IPS-15b (cell line): ENCODE results near the gene CENPF.
"Not testable (repeated sequence)": the region's sequence is repeated elsewhere in the genome, so short reads cannot be mapped to it uniquely, and the experiment has no call there.

Experiments
- H3K27me3 ChIP-seq: one replicate; pipeline ENCODE4 v1.6.1; 2013; ENCODE audit warnings: low read length; ENCODE audit not compliant: control insufficient read depth, insufficient read depth
- H3K36me3 ChIP-seq: one replicate; pipeline ENCODE4 v1.6.1; 2013; ENCODE audit warnings: low read length; ENCODE audit not compliant: control insufficient read depth, insufficient read depth
- H3K4me1 ChIP-seq: one replicate; pipeline ENCODE4 v1.6.1; 2013; ENCODE audit warnings: mild to moderate bottlenecking, low read length; ENCODE audit not compliant: control insufficient read depth, insufficient read depth
- H3K4me3 ChIP-seq: one replicate; pipeline ENCODE4 v1.5.1; 2013; ENCODE audit warnings: low read depth, low read length
- H3K9ac ChIP-seq: one replicate; pipeline ENCODE4 v1.6.1; 2013; ENCODE audit warnings: low read depth, mild to moderate bottlenecking, low read length
- H3K9me3 ChIP-seq: one replicate; pipeline ENCODE4 v1.6.1; 2013; ENCODE audit warnings: mild to moderate bottlenecking, low read length; ENCODE audit not compliant: control insufficient read depth, insufficient read depth

Gene CENPF

GRCh38 chr1:214670098-214670497 lies 67.1 kb downstream of the CENPF start:
- no peak overlapping the region for H3K4me3 ChIP-seq
- no peaks in the 10 kb centered on the region for H3K9me3 ChIP-seq
- H3K9ac ChIP-seq, result no peak overlapping the region
- no peaks in the 10 kb centered on the region for H3K4me1 ChIP-seq
- peaks cover 7% of the 10 kb centered on the region for H3K36me3 ChIP-seq
- no peaks in the 10 kb centered on the region for H3K27me3 ChIP-seq

DNA sequence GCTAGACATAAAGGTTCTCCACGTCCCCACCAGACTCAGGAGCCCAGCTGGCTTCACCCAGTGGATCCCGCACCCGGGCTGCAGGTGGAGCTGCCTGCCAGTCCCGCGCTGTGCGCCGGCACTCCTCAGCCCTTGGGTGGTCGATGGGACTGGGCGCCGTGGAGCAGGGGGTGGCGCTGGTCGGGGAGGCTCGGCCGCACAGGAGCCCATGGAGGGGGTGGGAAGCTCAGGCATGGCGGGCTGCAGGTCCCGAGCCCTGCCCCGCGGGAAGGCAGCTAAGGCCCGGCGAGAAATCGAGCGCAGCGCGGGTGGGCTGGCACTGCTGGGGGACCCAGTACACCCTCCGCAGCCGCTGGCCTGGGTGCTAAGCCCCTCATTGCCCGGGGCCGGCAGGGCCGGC lies 70.0 kb downstream of the CENPF start:
- H3K4me1 ChIP-seq, H3K36me3 ChIP-seq, H3K9ac ChIP-seq, H3K9me3 ChIP-seq, H3K27me3 ChIP-seq, H3K4me3 ChIP-seq: not testable (repeated sequence)

DNA sequence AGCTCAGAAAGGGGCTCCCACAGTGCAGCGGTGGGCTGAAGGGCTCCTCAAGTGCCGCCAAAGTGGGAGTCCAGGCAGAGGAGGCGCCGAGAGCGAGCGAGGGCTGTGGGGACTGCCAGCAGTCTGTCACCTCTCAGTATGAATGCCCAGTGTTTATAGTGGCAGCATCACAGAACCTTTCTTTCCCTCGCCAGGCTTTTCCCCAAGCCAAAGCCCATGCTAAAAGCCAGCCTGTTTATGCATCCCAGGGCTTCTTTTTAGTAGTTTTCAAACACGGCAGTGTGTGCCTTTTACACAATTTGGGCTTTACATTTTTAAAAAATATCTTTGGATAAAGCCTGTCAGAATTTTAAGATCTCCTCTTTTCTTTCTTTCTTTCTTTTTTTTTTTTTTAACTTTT lies 70.6 kb downstream of the CENPF start:
- Histone ChIP-seq H3K36me3 (no peaks in the 10 kb centered on the region), H3K27me3 (no peaks in the 10 kb centered on the region), H3K9ac (no peak overlapping the region), H3K4me1 (no peaks in the 10 kb centered on the region), H3K9me3 (no peaks in the 10 kb centered on the region), H3K4me3 (no peak overlapping the region)

DNA sequence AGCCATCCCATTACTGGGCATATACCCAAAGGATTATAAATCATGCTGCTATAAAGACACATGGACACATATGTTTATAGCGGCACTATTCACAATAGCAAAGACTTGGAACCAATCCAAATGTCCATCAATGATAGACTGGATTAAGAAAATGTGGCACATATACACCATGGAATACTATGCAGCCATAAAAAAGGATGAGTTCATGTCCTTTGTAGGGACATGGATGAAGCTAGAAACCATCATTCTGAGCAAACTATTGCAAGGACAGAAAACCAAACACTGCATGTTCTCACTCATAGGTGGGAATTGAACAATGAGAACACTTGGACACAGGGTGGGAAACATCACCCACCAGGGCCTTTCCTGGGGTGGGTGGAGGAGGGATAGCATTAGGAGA lies 72.5 kb downstream of the CENPF start:
- H3K9me3 ChIP-seq, H3K4me3 ChIP-seq, H3K9ac ChIP-seq, H3K4me1 ChIP-seq, H3K36me3 ChIP-seq, H3K27me3 ChIP-seq: not testable (repeated sequence)

DNA sequence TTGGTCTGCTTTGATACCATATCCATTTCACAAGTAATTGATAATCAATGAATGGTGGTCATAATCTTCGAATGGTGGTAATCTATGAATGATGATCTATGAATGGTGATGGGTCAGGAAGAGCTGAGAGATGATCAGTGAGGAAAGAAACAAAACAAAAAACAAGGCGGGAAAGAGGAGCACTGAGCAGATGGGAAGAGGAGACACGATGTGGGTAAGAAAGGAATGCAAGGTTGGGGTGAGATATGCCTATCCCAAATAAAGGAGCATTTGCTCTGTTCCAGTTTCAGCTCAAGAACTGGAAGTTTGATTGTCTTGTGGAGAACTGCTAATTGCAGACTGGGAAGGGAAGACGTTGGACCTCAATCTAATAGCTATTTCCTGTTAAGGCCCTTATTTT lies 73.8 kb downstream of the CENPF start:
- Histone ChIP-seq H3K9me3 (no peaks in the 10 kb centered on the region), H3K9ac (no peak overlapping the region), H3K27me3 (no peaks in the 10 kb centered on the region), H3K36me3 (no peaks in the 10 kb centered on the region), H3K4me3 (no peak overlapping the region), H3K4me1 (no peaks in the 10 kb centered on the region)

DNA sequence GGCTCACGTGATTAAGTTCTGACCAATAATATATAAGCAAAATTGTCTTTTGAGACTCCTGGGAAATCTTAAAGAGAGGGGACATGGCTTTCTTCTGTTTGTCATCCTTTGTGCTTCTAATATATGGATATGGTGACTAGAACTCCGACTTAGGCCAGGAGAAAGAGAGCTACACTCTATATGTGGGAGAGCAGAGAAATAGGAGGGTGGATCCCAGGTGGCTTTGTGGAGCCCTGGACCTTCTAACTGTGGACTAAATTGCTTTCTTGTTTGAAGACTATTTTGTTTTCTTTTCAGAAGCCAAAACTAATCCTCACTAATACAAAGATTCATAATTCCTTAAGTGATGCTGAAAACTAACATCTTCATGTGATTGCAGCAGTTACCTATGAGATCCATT lies 75.0 kb downstream of the CENPF start:
- Histone ChIP-seq H3K36me3 (no peaks in the 10 kb centered on the region), H3K4me1 (no peaks in the 10 kb centered on the region), H3K4me3 (no peak overlapping the region), H3K27me3 (no peaks in the 10 kb centered on the region), H3K9me3 (no peaks in the 10 kb centered on the region), H3K9ac (no peak overlapping the region)

DNA sequence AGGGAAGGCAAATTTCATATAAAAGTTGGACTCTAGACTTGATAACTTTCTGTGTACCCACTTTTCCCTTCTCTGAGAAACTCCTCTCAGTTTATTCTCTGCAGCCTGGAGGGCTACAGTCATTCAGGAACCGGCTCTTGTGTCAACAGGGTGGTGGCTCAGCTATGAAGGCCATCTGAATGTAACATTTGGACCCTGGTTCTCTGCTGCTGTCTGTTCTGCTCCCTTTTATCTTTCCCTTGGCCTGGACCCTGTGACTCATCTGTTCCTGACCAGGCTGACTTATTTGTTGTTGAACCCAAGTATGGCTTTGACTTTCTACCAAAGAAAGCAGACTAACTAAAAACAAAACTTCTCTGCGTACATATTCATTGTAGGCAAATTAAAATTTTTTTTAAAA lies 75.4 kb downstream of the CENPF start:
- H3K9ac ChIP-seq, result no peak overlapping the region
- H3K9me3 ChIP-seq, result no peaks in the 10 kb centered on the region
- H3K4me3 ChIP-seq, result no peak overlapping the region
- no peaks in the 10 kb centered on the region for H3K27me3 ChIP-seq
- H3K36me3 ChIP-seq, result no peaks in the 10 kb centered on the region
- H3K4me1 ChIP-seq, result no peaks in the 10 kb centered on the region

DNA sequence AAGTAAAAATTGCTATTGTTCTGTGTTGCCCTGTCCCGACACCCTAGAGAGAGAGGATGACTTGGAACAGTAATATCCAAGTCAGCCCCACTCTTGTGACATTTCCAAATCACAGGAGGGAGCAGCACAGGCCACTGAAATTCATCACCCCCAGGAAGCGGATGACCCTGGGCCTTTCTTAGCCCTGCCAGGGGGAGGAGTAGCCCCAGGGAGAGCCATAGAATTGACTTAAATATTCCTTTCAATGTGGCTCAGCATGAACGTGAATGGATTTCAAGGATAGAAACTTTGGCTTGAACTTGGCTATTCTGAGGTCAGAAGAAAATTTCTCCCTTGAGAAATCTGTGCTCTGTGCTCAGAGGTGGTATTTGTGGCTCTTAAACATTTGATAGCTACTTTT lies 80.6 kb downstream of the CENPF start:
- peaks cover 10% of the 10 kb centered on the region for H3K4me1 ChIP-seq
- no peaks in the 10 kb centered on the region for H3K9me3 ChIP-seq
- no peak overlapping the region for H3K4me3 ChIP-seq
- no peak overlapping the region for H3K9ac ChIP-seq
- no peaks in the 10 kb centered on the region for H3K27me3 ChIP-seq
- H3K36me3 ChIP-seq, result no peaks in the 10 kb centered on the region

DNA sequence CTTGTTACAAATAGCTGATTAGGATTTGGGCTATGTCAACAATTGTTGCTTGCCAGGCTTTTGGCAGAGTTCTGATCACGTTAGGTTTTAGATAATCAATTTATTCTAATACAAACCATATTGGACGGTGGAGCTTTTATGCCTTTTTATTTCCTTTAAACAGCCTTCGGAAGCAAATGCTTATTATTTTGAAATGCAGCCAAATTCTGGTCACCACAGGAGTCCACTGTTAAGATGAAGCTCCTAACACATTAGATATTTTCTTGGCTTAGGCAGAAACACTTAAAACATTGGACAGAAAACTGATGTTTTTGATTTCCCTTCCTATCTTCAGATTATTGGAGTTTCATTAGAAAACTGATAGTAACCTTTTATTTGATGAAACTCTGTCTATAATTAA lies 82.9 kb downstream of the CENPF start:
- Histone ChIP-seq H3K27me3 (no peaks in the 10 kb centered on the region), H3K4me1 (peaks cover 10% of the 10 kb centered on the region), H3K4me3 (no peak overlapping the region), H3K36me3 (no peaks in the 10 kb centered on the region), H3K9ac (no peak overlapping the region), H3K9me3 (no peaks in the 10 kb centered on the region)

DNA sequence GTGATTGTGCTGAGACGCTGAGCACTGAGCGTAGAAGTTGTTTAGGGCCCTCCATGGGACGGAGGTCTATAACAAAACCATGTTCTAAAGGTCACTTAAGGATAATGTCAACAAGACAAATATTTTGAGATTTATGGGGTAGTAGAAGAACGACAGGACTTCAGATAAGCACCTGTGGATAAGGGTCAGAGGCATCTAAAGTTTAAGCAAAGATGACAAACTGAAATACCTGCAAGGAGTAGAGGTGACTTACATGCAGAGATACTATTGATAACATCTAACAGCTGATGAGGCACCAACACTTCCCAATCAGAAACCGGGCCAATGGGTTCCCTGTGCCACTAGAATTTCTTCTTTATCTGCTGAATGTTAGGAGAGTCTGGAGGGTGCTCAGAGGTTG lies 83.5 kb downstream of the CENPF start:
- no peaks in the 10 kb centered on the region for H3K36me3 ChIP-seq
- no peaks in the 10 kb centered on the region for H3K9me3 ChIP-seq
- no peaks in the 10 kb centered on the region for H3K27me3 ChIP-seq
- peaks cover 10% of the 10 kb centered on the region for H3K4me1 ChIP-seq
- no peak overlapping the region for H3K9ac ChIP-seq
- no peak overlapping the region for H3K4me3 ChIP-seq

- Histone ChIP-seq H3K9me3 (no peaks in the 10 kb centered on the region), H3K36me3 (no peaks in the 10 kb centered on the region), H3K4me1 (peaks cover 8% of the 10 kb centered on the region), H3K4me3 (no peak overlapping the region), H3K9ac (no peak overlapping the region), H3K27me3 (no peaks in the 10 kb centered on the region)
These were observed 85.9 kb downstream of the CENPF start for GRCh38 chr1:214688891-214689290.

DNA sequence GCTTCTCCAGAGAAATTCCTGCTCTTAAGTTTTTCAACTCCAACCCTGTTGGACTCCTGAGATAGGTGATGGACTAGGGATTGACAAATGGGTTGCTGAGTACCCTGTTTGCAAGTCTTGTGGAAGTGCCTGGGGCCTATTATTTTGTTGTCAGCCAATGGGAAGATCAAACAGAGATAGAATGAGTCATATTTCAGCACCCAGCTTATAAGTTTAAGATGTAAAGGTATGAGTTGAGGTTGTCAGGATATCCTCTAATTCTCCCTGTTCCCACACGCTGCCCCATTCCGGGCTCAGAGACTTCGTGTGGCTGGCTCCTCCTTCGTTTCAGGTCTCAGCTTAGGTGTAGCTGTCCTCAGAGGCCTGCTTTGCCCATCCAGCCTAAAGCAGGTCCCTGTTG lies 91.8 kb downstream of the CENPF start:
- no peaks in the 10 kb centered on the region for H3K4me1 ChIP-seq
- no peak overlapping the region for H3K9ac ChIP-seq
- H3K4me3 ChIP-seq, result no peak overlapping the region
- H3K9me3 ChIP-seq, result no peaks in the 10 kb centered on the region
- H3K36me3 ChIP-seq, result no peaks in the 10 kb centered on the region
- H3K27me3 ChIP-seq, result no peaks in the 10 kb centered on the region

GRCh38 chr1:214698559-214698958 lies 95.6 kb downstream of the CENPF start:
- H3K4me3 ChIP-seq, result no peak overlapping the region
- no peak overlapping the region for H3K9ac ChIP-seq
- no peaks in the 10 kb centered on the region for H3K4me1 ChIP-seq
- no peaks in the 10 kb centered on the region for H3K36me3 ChIP-seq
- H3K27me3 ChIP-seq, result no peaks in the 10 kb centered on the region
- no peaks in the 10 kb centered on the region for H3K9me3 ChIP-seq
